H1 (cell line): ENCODE data around the gene HABP4. TPM values are rescaled to one million over a fixed set of nuclear protein-coding genes. Genes with fewer than 3 reads are reported as not detected.

Experiments used
- CTCF ChIA-PET: fragments of 300-600 bp; sonication (Branson Sonifier 250); formaldehyde crosslinking; loops from one replicate; lab custom pipeline; 2021; ENCODE audit not compliant: partially characterized antibody; lab: Charles Lee
- POLR2A ChIA-PET: fragments of 300-600 bp; sonication (Branson Sonifier 250); formaldehyde crosslinking; loops from one replicate; lab custom pipeline; 2021; ENCODE audit warnings: inconsistent platforms; ENCODE audit not compliant: partially characterized antibody; lab: Charles Lee
- DNase-seq, 2 experiments: peaks; one replicate each; pipeline versions ENCODE4 v3.0.0 to v3.0.0-alpha.2; 2010 to 2022; ENCODE audit warnings: low spot score in 2 of 2, low read depth in 1 of 2, mixed read lengths in 1 of 2
- FAIRE-seq: peaks from 2 replicates; lab custom pipeline; 2011; peaks lifted over from hg19 to GRCh38; lab: Jason Lieb, UNC
- H2AFZ ChIP-seq: 2 replicates; pipeline ENCODE4 v1.8.1; 2012; ENCODE audit warnings: low read length, inconsistent platforms
- H2AK5ac ChIP-seq: 2 replicates; pipeline ENCODE4 v1.6.1; 2013; ENCODE audit warnings: low read depth, low read length
- H2BK120ac ChIP-seq: replicated peaks from 2 replicates; pipeline ENCODE3; 2013; ENCODE audit warnings: low read depth, low read length, inconsistent platforms
- H2BK12ac ChIP-seq: 2 replicates; pipeline ENCODE4 v1.6.1; 2013; ENCODE audit warnings: low read depth, low read length
- H2BK15ac ChIP-seq: 2 replicates; pipeline ENCODE4 v1.6.1; 2013; ENCODE audit warnings: low read length
- H2BK20ac ChIP-seq: 2 replicates; pipeline ENCODE4 v1.6.1; 2013; ENCODE audit warnings: low read length
- H2BK5ac ChIP-seq: 2 replicates; pipeline ENCODE4 v1.6.1; 2013; ENCODE audit warnings: low read depth, low read length
- H3K14ac ChIP-seq: 2 replicates; pipeline ENCODE4 v1.6.1; 2013; ENCODE audit warnings: inconsistent platforms; ENCODE audit not compliant: insufficient read length
- H3K18ac ChIP-seq: 2 replicates; pipeline ENCODE4 v1.6.1; 2013; ENCODE audit warnings: low read length; ENCODE audit errors: extremely low read depth
- H3K23ac ChIP-seq: 2 replicates; pipeline ENCODE4 v1.6.1; 2013; ENCODE audit warnings: inconsistent platforms; ENCODE audit not compliant: insufficient read length
- H3K23me2 ChIP-seq: 2 replicates; pipeline ENCODE4 v1.6.1; 2013; ENCODE audit warnings: low read depth, low read length
- H3K27ac ChIP-seq: 2 replicates; pipeline ENCODE4 v1.6.1; 2011; ENCODE audit warnings: low read depth, low read length, inconsistent platforms
- H3K27me3 ChIP-seq, 4 experiments: replicated peaks in 1 of 4; 1 replicate in 1 of 4; 2 replicates in 3 of 4; pipeline versions ENCODE4 v1.6.1 to v1.8.1; 2011 to 2013; ENCODE audit warnings: low read length in 3 of 4, mild to moderate bottlenecking in 3 of 4, inconsistent platforms in 2 of 4, mixed read lengths in 2 of 4, moderate library complexity in 1 of 4; ENCODE audit not compliant: control insufficient read depth in 3 of 4, insufficient read depth in 3 of 4; ENCODE audit errors: extremely low read depth in 1 of 4
- H3K36me3 ChIP-seq, 4 experiments: 2 replicates each; pipeline versions ENCODE4 v1.6.1 to v1.8.1; 2011 to 2013; ENCODE audit warnings: mild to moderate bottlenecking in 4 of 4, low read length in 3 of 4, moderate library complexity in 2 of 4, control low read depth in 1 of 4, inconsistent platforms in 1 of 4; ENCODE audit not compliant: insufficient read depth in 4 of 4, control insufficient read depth in 2 of 4
- H3K4ac ChIP-seq: replicated peaks from 2 replicates; pipeline ENCODE3; 2013; ENCODE audit warnings: low read length, low read depth, mixed read lengths, inconsistent platforms; ENCODE audit not compliant: insufficient read length
- H3K4me1 ChIP-seq, 4 experiments: replicated peaks in 1 of 4; 1 replicate in 1 of 4; 2 replicates in 3 of 4; pipeline versions ENCODE4 v1.6.1 to v1.8.1; 2011 to 2013; ENCODE audit warnings: low read length in 3 of 4, inconsistent platforms in 2 of 4, mixed read lengths in 1 of 4; ENCODE audit not compliant: insufficient read depth in 4 of 4, control insufficient read depth in 3 of 4
- H3K4me2 ChIP-seq, 2 experiments: 2 replicates each; pipeline versions ENCODE4 v1.6.1 to v1.8.1; 2011 to 2013; ENCODE audit warnings: low read depth in 2 of 2, low read length in 2 of 2, control low read depth in 1 of 2, inconsistent platforms in 1 of 2, mild to moderate bottlenecking in 1 of 2; ENCODE audit not compliant: insufficient read depth in 1 of 2
- H3K4me3 ChIP-seq, 4 experiments: fragments of 200-600, 300-600 bp in 1 of 4; sonication (generic), shearing (Covaris generic), sonication (Bioruptor Twin) in 1 of 4; 2 replicates each; pipeline versions ENCODE4 v1.5.1 to v1.8.1; 2011 to 2016; ENCODE audit warnings: low read length in 4 of 4, low read depth in 3 of 4, control low read depth in 2 of 4, inconsistent platforms in 2 of 4, mild to moderate bottlenecking in 2 of 4, mixed read lengths in 1 of 4, moderate library complexity in 1 of 4; ENCODE audit not compliant: insufficient read depth in 2 of 4; ENCODE audit errors: extremely low read depth in 1 of 4
- H3K56ac ChIP-seq: replicated peaks from 2 replicates; pipeline ENCODE3; 2013; ENCODE audit warnings: low read depth, mild to moderate bottlenecking, mixed read lengths, low read length, inconsistent platforms; ENCODE audit not compliant: insufficient read length
- H3K79me1 ChIP-seq: 2 replicates; pipeline ENCODE4 v1.6.1; 2013; ENCODE audit warnings: low read depth, low read length, control low read depth
- H3K79me2 ChIP-seq, 2 experiments: 2 replicates each; pipeline versions ENCODE4 v1.6.1 to v1.8.1; 2012 to 2013; ENCODE audit warnings: low read length in 2 of 2, mild to moderate bottlenecking in 2 of 2, inconsistent platforms in 1 of 2; ENCODE audit not compliant: insufficient read depth in 2 of 2, control insufficient read depth in 1 of 2
- H3K9ac ChIP-seq, 4 experiments: replicated peaks in 1 of 4; 1 replicate in 1 of 4; 2 replicates in 3 of 4; pipeline versions ENCODE4 v1.6.1 to v1.8.1; 2011 to 2013; ENCODE audit warnings: low read depth in 3 of 4, low read length in 3 of 4, control low read depth in 2 of 4, mild to moderate bottlenecking in 2 of 4, moderate library complexity in 2 of 4, inconsistent platforms in 1 of 4; ENCODE audit errors: extremely low read depth in 1 of 4
- H3K9me3 ChIP-seq, 2 experiments: 2 replicates each; pipeline versions ENCODE4 v1.6.1 to v1.8.1; 2012 to 2013; ENCODE audit warnings: mild to moderate bottlenecking in 2 of 2, moderate library complexity in 2 of 2, control low read depth in 1 of 2, inconsistent platforms in 1 of 2, low read depth in 1 of 2, low read length in 1 of 2, mixed read lengths in 1 of 2; ENCODE audit not compliant: insufficient read depth in 2 of 2
- H4K20me1 ChIP-seq, 2 experiments: replicated peaks in 1 of 2; 2 replicates each; pipeline versions ENCODE3 to v1.8.1; 2011 to 2013; ENCODE audit warnings: inconsistent platforms in 2 of 2, low read length in 2 of 2, mild to moderate bottlenecking in 1 of 2; ENCODE audit not compliant: insufficient read depth in 2 of 2, control insufficient read depth in 1 of 2
- H4K5ac ChIP-seq: 2 replicates; pipeline ENCODE4 v1.6.1; 2013; ENCODE audit warnings: low read length, low read depth, mixed read lengths, inconsistent platforms; ENCODE audit not compliant: insufficient read length
- H4K8ac ChIP-seq: 2 replicates; pipeline ENCODE4 v1.8.0; 2013; ENCODE audit warnings: mild to moderate bottlenecking, moderate library complexity, low read length, inconsistent platforms; ENCODE audit not compliant: insufficient read depth; ENCODE audit errors: extremely low read depth
- H4K91ac ChIP-seq: replicated peaks from 2 replicates; pipeline ENCODE3; 2013; ENCODE audit warnings: low read length, mixed read lengths, inconsistent platforms; ENCODE audit not compliant: insufficient read length
- ATF2 ChIP-seq: IDR thresholded peaks from 2 replicates; pipeline ENCODE4 v1.6.1; 2012; ENCODE audit warnings: low read length, inconsistent platforms
- CEBPB ChIP-seq: IDR thresholded peaks from 2 replicates; pipeline ENCODE4 v1.6.1; 2012; ENCODE audit warnings: low read depth, low read length
- CTBP2 ChIP-seq: IDR thresholded peaks from 2 replicates; pipeline ENCODE4 v1.7.0; 2011; ENCODE audit warnings: borderline replicate concordance, mild to moderate bottlenecking, moderate library complexity, mixed read lengths, low read length; ENCODE audit not compliant: insufficient read depth, insufficient read length
- EGR1 ChIP-seq: IDR thresholded peaks from 2 replicates; pipeline ENCODE4 v1.6.1; 2011; ENCODE audit warnings: low read depth, low read length, borderline replicate concordance
- GABPA ChIP-seq: IDR thresholded peaks from 2 replicates; pipeline ENCODE4 v1.6.1; 2011; ENCODE audit warnings: mild to moderate bottlenecking, low read length, moderate library complexity, borderline replicate concordance; ENCODE audit not compliant: insufficient read depth
- HDAC2 ChIP-seq, 2 experiments: fragments of 300-600 bp in 1 of 2; sonication (generic) in 1 of 2; IDR thresholded peaks; 2 replicates each; pipeline ENCODE4 v1.6.1; 2011 to 2012; ENCODE audit warnings: low read depth in 2 of 2, low read length in 2 of 2, mild to moderate bottlenecking in 2 of 2, moderate library complexity in 2 of 2, borderline replicate concordance in 1 of 2, inconsistent platforms in 1 of 2
- MAFK ChIP-seq: IDR thresholded peaks from 2 replicates; pipeline ENCODE4 v1.6.1; 2012; ENCODE audit warnings: low read depth, mild to moderate bottlenecking, improper control_type of control experiment, low read length
- SUZ12 ChIP-seq: fragments of 200-600 bp; sonication (generic); IDR thresholded peaks from 2 replicates; pipeline ENCODE4 v1.6.1; 2012; ENCODE audit warnings: mild to moderate bottlenecking, inconsistent platforms, low read length, moderate library complexity, mixed read lengths
- WGBS, 2 experiments: shearing (Covaris generic) in 1 of 2; methylation state at CpG; one replicate each; pipeline versions ENCODE4 v1.1.6 to v1.1.7; 2013 to 2015; ENCODE audit warnings: low lambda C conversion rate in 2 of 2, mixed read lengths in 2 of 2, inconsistent platforms in 1 of 2, low coverage in 1 of 2, missing lambda C conversion rate in 1 of 2; ENCODE audit not compliant: insufficient replicate concordance in 2 of 2, insufficient coverage in 1 of 2, insufficient read length in 1 of 2; ENCODE audit errors: extremely low coverage in 1 of 2, missing lambda C conversion rate in 1 of 2; 5-methylcytosine and 5-hydroxymethylcytosine counted together
- polyA plus RNA-seq, 7 experiments: library from polyadenylated mRNA; depleted of rRNA in 3 of 7; stranded (reverse) in 5 of 7; unstranded in 2 of 7; fragments of >200 nt in 5 of 7; fragments of 200-250 nt in 2 of 7; gene quantifications; 1 replicate in 5 of 7; 2 replicates in 1 of 7; 4 replicates in 1 of 7; pipeline versions ENCODE4 v1.2.1 to v1.2.3, GENCODE V29; 2011 to 2013; ENCODE audit warnings: missing spikeins in 2 of 7, mixed read lengths in 2 of 7
- total RNA-seq: library from RNA; stranded (reverse); fragmentation: NEBNext Ultra II Directional; extraction: Animal tissue kit (Norgen Biotek cat#: 25700); gene quantifications from 2 replicates; pipeline ENCODE4 v1.2.1, GENCODE V29; 2021

HABP4 gene
- total and polyA plus RNA-seq, 2 of the 8 experiments (the other 6 are each of a cell fraction or from before 2014, with no cell fraction given): 3.3 to 11.2 TPM

GRCh38 chr9:96413302-96414221 is 36.4 kb upstream of the HABP4 start:
- Histone ChIP-seq H3K56ac (no peak overlapping the region), H3K9me3 (no peaks in the 10 kb centered on the region), H3K9ac (no peak overlapping the region), H3K4ac (no peak overlapping the region), H3K27ac (no peak overlapping the region), H3K79me1 (peaks cover 4% of the 10 kb centered on the region; the same call in 1 of the 2 replicates), H4K8ac (no peak overlapping the region), H4K5ac (no peak overlapping the region), H3K4me3 (no peak overlapping the region), H2BK12ac (peak overlapping the region; percentile 21; the same call in 1 of the 2 replicates), H2BK20ac (no peak overlapping the region), H2BK15ac (no peak overlapping the region), H4K20me1 (peaks cover 6 to 11% of the 10 kb centered on the region in 2 experiments), H3K23me2 (peaks cover 9% of the 10 kb centered on the region), H3K14ac (no peak overlapping the region), H3K27me3 (no peaks in the 10 kb centered on the region), H2AFZ (no peak overlapping the region), H2BK5ac (no peak overlapping the region), H3K36me3 (peaks cover 0 to 5% (median 2%) of the 10 kb centered on the region in 4 experiments; a peak in 3 of 8 replicates), H3K18ac (no peak overlapping the region), H3K4me2 (no peak overlapping the region), H3K4me1 (peaks cover 0 to 13% (median 4%) of the 10 kb centered on the region in 4 experiments; a peak in 4 of 7 replicates), H2AK5ac (no peak overlapping the region), H2BK120ac (no peak overlapping the region), H3K79me2 (peaks cover 2 to 75% of the 10 kb centered on the region in 2 experiments; a peak in 3 of 4 replicates), H3K23ac (no peak overlapping the region), H4K91ac (no peak overlapping the region)
- no peak for FAIRE-seq
- no peak for TF ChIP-seq GABPA
- no peak for TF ChIP-seq CTBP2
- no peak for TF ChIP-seq EGR1
- no peak for TF ChIP-seq HDAC2 (IDR thresholded peaks at IDR 0.05; ENCODE audit: borderline replicate concordance in 1 of 2, low read depth in 2 of 2, low read length in 2 of 2)
- TF ChIP-seq CEBPB: no peak
- peak; percentile 60; the same call in 1 of the 2 replicates for TF ChIP-seq MAFK
- TF ChIP-seq ATF2: no peak
- TF ChIP-seq SUZ12: no peak
- DNase-seq: no peak
- ChIA-PET POLR2A (interaction anchor here (0.6 to 1.5 kb wide), 4 partner anchors 9 to 659 kb away, joined by 3 read pairs; partner anchors contain the start of gene ERCC6L2), CTCF (interaction anchor here (0.6 to 2.0 kb wide), 4 partner anchors 39 to 1547 kb away, joined by 3 to 8 read pairs (median 4); no protein-coding TSS in a partner anchor)
- WGBS, 2 experiments: 90% methylated on average over 7 of the region's 7 CpGs; no CpG with 5 or more reads in 1 of the 2 experiments
